Osteocyte (in vitro differentiated cells): ENCODE data around the gene ASS1. TPM values are rescaled to one million over a fixed set of nuclear protein-coding genes. Genes with fewer than 3 reads are reported as not detected.

Experiments
- DNase-seq: peaks from one replicate; pipeline ENCODE4 v3.0.0; 2021; ENCODE audit warnings: mixed read lengths; ENCODE audit not compliant: unreplicated experiment; ENCODE audit errors: extremely low spot score
- H3K27ac Mint-ChIP-seq: one replicate; pipeline ENCODE4 v1.8.0; 2021; ENCODE audit warnings: mild to moderate bottlenecking, mixed read lengths; ENCODE audit not compliant: unreplicated experiment
- H3K27me3 Mint-ChIP-seq: one replicate; pipeline ENCODE4 v1.8.0; 2021; ENCODE audit warnings: mixed read lengths; ENCODE audit not compliant: unreplicated experiment
- H3K36me3 Mint-ChIP-seq: one replicate; pipeline ENCODE4 v1.8.0; 2021; ENCODE audit warnings: mixed read lengths; ENCODE audit not compliant: unreplicated experiment
- H3K4me1 Mint-ChIP-seq: one replicate; pipeline ENCODE4 v1.8.0; 2021; ENCODE audit warnings: mixed read lengths; ENCODE audit not compliant: unreplicated experiment
- H3K4me3 Mint-ChIP-seq: one replicate; pipeline ENCODE4 v1.8.0; 2021; ENCODE audit warnings: mild to moderate bottlenecking, moderate library complexity, mixed read lengths; ENCODE audit not compliant: unreplicated experiment
- H3K9me3 Mint-ChIP-seq: one replicate; pipeline ENCODE4 v1.8.0; 2021; ENCODE audit warnings: mixed read lengths; ENCODE audit not compliant: unreplicated experiment
- total RNA-seq: library from RNA; stranded (reverse); gene quantifications from 2 replicates; pipeline ENCODE4 v1.2.1, GENCODE V29; 2021
- TF ChIP-seq, protein P1 (sequence below): fragments of 200-600 bp; sonication (generic); IDR thresholded peaks from 2 replicates; pipeline ENCODE4 v1.5.0; 2021; ENCODE audit warnings: antibody characterized with exemption, mild to moderate bottlenecking, moderate library complexity

ASS1 gene
- total RNA-seq, 1 donor from 2014 or later, result 219 TPM

DNA sequence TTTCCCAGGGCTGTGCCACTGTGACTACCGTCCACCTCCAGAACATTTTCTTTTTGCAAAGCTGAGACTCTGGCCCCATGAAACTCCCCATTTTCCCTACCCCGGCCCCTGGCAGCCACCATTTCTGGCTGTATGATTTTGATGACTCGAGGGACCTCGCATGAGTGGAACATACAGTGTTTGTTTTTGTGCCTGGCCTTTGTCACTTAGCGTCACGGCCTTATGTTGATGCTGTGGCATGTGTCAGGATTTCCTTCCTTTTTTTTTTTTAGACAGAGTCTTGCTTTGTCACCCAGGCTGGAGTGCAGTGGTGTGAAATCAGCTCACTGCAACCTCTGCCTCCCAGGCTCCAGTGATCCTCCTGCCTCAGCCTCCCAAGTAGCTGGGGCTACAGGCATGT lies 42.7 kb downstream of the ASS1 start:
- TF ChIP-seq, protein P1, sequence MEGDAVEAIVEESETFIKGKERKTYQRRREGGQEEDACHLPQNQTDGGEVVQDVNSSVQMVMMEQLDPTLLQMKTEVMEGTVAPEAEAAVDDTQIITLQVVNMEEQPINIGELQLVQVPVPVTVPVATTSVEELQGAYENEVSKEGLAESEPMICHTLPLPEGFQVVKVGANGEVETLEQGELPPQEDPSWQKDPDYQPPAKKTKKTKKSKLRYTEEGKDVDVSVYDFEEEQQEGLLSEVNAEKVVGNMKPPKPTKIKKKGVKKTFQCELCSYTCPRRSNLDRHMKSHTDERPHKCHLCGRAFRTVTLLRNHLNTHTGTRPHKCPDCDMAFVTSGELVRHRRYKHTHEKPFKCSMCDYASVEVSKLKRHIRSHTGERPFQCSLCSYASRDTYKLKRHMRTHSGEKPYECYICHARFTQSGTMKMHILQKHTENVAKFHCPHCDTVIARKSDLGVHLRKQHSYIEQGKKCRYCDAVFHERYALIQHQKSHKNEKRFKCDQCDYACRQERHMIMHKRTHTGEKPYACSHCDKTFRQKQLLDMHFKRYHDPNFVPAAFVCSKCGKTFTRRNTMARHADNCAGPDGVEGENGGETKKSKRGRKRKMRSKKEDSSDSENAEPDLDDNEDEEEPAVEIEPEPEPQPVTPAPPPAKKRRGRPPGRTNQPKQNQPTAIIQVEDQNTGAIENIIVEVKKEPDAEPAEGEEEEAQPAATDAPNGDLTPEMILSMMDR, result no peak
- Mint-ChIP-seq H3K36me3 (peaks cover 27% of the 10 kb centered on the region), H3K27ac (no peak overlapping the region), H3K4me1 (no peaks in the 10 kb centered on the region), H3K27me3 (no peaks in the 10 kb centered on the region), H3K9me3 (no peaks in the 10 kb centered on the region), H3K4me3 (no peak overlapping the region)
- no peak for DNase-seq

DNA sequence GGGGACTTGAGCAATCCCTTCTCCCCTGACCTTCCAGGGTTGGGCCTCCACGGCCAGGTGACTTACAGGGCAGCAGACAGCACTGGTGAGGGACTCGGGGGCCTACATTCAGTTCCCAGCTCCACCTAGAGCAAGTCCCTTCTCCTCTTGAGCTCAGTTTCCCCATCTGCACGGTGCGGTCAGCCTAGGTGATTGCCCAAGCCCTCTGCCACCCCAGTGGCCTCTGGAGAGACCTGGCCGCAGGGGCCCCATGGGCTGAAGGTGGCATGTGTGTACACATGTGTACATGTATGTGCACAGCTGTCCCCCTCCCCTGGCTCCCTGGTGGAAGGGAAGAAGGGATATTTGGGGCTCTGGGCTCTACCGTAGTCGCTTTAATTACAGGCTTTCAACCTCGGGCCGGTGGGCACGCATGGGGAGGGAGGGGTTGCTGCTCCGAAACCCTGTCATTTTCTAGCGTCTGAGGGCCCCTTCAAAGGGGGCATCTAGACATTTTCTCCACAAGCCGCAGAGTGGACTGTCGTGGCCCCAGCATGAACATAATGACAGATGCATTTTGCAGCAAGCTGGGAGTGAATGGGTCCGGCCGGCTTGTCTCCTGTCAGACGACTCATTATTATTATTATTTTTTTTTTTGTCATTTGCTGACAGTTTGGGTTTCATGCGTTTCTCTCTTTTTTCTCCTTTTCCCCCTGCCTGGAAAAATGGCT lies 44.0 kb downstream of the ASS1 start:
- TF ChIP-seq, protein P1, result no peak
- H3K4me1 Mint-ChIP-seq, result no peaks in the 10 kb centered on the region
- peaks cover 27% of the 10 kb centered on the region for H3K36me3 Mint-ChIP-seq
- H3K9me3 Mint-ChIP-seq, result no peaks in the 10 kb centered on the region
- H3K27ac Mint-ChIP-seq, result no peak overlapping the region
- H3K4me3 Mint-ChIP-seq, result no peak overlapping the region
- H3K27me3 Mint-ChIP-seq, result no peaks in the 10 kb centered on the region
- DNase-seq, result no peak

DNA sequence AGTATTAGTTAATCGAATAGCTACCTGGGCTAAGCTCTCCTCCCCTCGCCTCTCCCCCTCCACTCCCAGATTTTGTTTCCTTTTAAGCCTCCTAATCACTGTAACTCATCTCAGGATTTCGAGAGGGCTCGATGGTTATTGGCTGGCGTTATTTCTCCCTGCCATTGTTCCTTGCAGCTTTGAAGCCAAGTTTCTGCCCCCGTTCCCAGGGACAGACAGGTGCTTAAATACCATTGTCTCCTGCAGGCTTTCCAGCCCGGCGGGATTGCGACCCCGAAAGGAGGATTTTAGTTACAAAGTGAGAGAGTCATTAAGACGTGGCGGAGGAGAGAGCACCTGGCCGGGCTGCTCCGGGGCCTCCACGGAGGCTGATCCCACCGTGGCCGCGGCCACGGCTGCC lies 46.2 kb downstream of the ASS1 start:
- no peak overlapping the region for H3K27ac Mint-ChIP-seq
- TF ChIP-seq, protein P1, result no peak
- no peak for DNase-seq
- peaks cover 8% of the 10 kb centered on the region for H3K9me3 Mint-ChIP-seq
- H3K36me3 Mint-ChIP-seq, result peaks cover 32% of the 10 kb centered on the region
- no peaks in the 10 kb centered on the region for H3K4me1 Mint-ChIP-seq
- no peak overlapping the region for H3K4me3 Mint-ChIP-seq
- H3K27me3 Mint-ChIP-seq, result no peaks in the 10 kb centered on the region

DNA sequence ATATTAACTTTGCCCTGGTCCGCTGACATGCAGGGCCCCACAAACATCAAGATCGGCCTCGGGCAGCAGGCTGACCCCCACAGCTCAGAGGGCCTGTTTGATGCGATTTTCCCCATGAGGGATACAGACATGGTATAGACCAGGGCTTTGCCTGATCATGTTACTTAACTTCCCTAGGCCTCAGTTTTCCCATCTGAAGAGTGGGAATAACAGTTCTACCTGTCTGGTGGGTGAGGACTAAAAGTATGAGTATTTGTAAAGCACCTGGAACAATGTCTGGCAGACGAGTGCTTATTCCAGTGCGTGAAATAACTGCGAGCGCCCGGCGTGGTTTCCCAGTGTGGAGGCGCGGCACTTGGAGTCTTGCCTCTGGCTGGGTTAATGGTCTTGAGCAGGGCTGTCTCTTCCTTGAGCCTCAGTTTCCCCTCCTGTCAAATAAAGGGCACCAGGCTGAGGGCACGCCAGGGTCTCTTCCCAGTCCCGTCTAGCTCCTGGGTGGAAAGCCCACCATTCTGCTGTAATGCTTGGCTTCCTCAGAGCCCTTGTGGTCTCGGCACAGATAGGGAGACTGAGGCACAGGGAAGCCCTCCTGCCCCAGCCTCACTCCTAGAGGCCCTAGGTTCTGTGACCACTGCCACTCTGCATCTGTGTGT lies 47.2 kb downstream of the ASS1 start:
- H3K27ac Mint-ChIP-seq, result no peak overlapping the region
- H3K27me3 Mint-ChIP-seq, result no peaks in the 10 kb centered on the region
- H3K4me3 Mint-ChIP-seq, result no peak overlapping the region
- no peak for DNase-seq
- peaks cover 31% of the 10 kb centered on the region for H3K36me3 Mint-ChIP-seq
- TF ChIP-seq, protein P1, result no peak
- peaks cover 8% of the 10 kb centered on the region for H3K9me3 Mint-ChIP-seq
- H3K4me1 Mint-ChIP-seq, result no peaks in the 10 kb centered on the region

DNA sequence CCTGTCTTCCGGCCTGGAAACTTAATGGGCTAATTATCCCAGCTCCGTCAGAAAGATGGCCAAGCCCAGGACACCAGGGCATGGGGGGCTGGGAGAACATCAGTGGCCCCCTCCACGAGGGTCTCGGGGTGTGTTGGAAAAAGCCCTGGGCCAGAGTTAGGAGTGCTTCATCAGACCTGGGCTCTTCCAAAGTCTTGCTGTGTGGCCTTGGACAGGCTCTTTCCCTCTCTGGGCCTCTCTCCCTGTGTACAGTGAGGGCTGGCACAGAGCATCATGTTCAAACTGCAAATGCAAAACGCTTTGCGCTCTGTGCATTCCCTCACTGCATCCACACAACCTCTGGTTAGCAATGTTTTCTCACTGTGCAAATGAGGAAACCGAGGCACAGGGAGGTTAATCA lies 48.3 kb downstream of the ASS1 start:
- Mint-ChIP-seq H3K36me3 (peaks cover 40% of the 10 kb centered on the region), H3K4me1 (no peaks in the 10 kb centered on the region), H3K27me3 (no peaks in the 10 kb centered on the region), H3K4me3 (no peak overlapping the region), H3K27ac (no peak overlapping the region), H3K9me3 (peaks cover 8% of the 10 kb centered on the region)
- TF ChIP-seq, protein P1, result no peak
- no peak for DNase-seq
